OCI-LY1 (cell line): ENCODE results near the gene ANKRD27.
"Not testable (repeated sequence)": the region's sequence is repeated elsewhere in the genome, so short reads cannot be mapped to it uniquely, and the experiment has no call there.

Experiments used
- H2AFZ ChIP-seq: fragments of 200-600 bp; sonication (generic), shearing (Covaris generic); 2 replicates; pipeline ENCODE4 v1.6.0; 2014; ENCODE audit warnings: antibody characterized with exemption, mild to moderate bottlenecking, low read length
- H3F3A ChIP-seq: fragments of 200-600 bp; sonication (generic), shearing (Covaris generic); 2 replicates; pipeline ENCODE4 v1.6.0; 2014; ENCODE audit warnings: mild to moderate bottlenecking, antibody characterized with exemption, low read length, moderate library complexity; ENCODE audit not compliant: insufficient read depth
- H3K27ac ChIP-seq: fragments of 200-600 bp; sonication (generic); 2 replicates; pipeline ENCODE4 v1.5.1; 2014; ENCODE audit warnings: low read length, mixed run types, mild to moderate bottlenecking, low read depth; ENCODE audit not compliant: poor library complexity, severe bottlenecking
- H3K27me3 ChIP-seq: fragments of 200-600 bp; sonication (generic); 2 replicates; pipeline ENCODE4 v1.6.0; 2014; ENCODE audit warnings: antibody characterized with exemption, mild to moderate bottlenecking, low read length, moderate library complexity; ENCODE audit not compliant: insufficient read depth
- H3K36me3 ChIP-seq: fragments of 200-600 bp; sonication (generic); 2 replicates; pipeline ENCODE4 v1.6.1; 2014; ENCODE audit warnings: mild to moderate bottlenecking, antibody characterized with exemption, low read length, moderate library complexity, mixed read lengths; ENCODE audit not compliant: insufficient read depth
- H3K4me1 ChIP-seq: fragments of 200-600 bp; sonication (generic); 2 replicates; pipeline ENCODE4 v1.5.1; 2014; ENCODE audit warnings: mild to moderate bottlenecking, low read length, moderate library complexity; ENCODE audit not compliant: insufficient read depth, severe bottlenecking
- H3K4me2 ChIP-seq: fragments of 200-600 bp; sonication (generic), shearing (Covaris generic); 2 replicates; pipeline ENCODE4 v1.6.1; 2014; ENCODE audit warnings: low read length
- H3K4me3 ChIP-seq: fragments of 200-600 bp; sonication (generic); 2 replicates; pipeline ENCODE4 v1.5.1; 2014; ENCODE audit warnings: low read length, low read depth, mild to moderate bottlenecking, mixed read lengths; ENCODE audit not compliant: poor library complexity, severe bottlenecking
- H3K79me2 ChIP-seq: fragments of 200-600 bp; shearing (Covaris generic); 2 replicates; pipeline ENCODE4 v1.6.1; 2016; ENCODE audit warnings: mixed run types, low read length, mixed read lengths; ENCODE audit not compliant: insufficient read depth
- H3K9ac ChIP-seq: fragments of 200-600 bp; sonication (generic), shearing (Covaris generic); 2 replicates; pipeline ENCODE4 v1.6.1; 2014; ENCODE audit warnings: mild to moderate bottlenecking, low read length, mixed read lengths
- H3K9me2 ChIP-seq: fragments of 200-600 bp; sonication (generic), shearing (Covaris generic); 2 replicates; pipeline ENCODE4 v1.6.1; 2014; ENCODE audit warnings: low read depth, mild to moderate bottlenecking, low read length, mixed read lengths
- H3K9me3 ChIP-seq: fragments of 200-600 bp; shearing (Covaris generic); 2 replicates; pipeline ENCODE4 v1.6.1; 2014; ENCODE audit warnings: low read length, mixed read lengths
- H4K20me1 ChIP-seq: fragments of 200-600 bp; sonication (generic), shearing (Covaris generic); 2 replicates; pipeline ENCODE4 v1.6.0; 2016; ENCODE audit warnings: mild to moderate bottlenecking, low read length; ENCODE audit not compliant: insufficient read depth
- CTCF ChIP-seq: fragments of 200-600 bp; sonication (generic), shearing (Covaris generic); IDR thresholded peaks from 2 replicates; pipeline ENCODE4 v1.5.1; 2017; ENCODE audit warnings: mild to moderate bottlenecking, antibody characterized with exemption, low read length, moderate library complexity, mixed read lengths
- EZH2 ChIP-seq: fragments of 200-600 bp; sonication (generic), shearing (Covaris generic); IDR thresholded peaks from 2 replicates; pipeline ENCODE4 v1.8.0; 2017; ENCODE audit warnings: borderline replicate concordance, mixed run types, mild to moderate bottlenecking, antibody characterized with exemption, low read length, moderate library complexity, mixed read lengths

Gene ANKRD27

GRCh38 chr19:32658075-32658474, 16.9 kb downstream of the ANKRD27 start:
- peaks cover 12% of the 10 kb centered on the region for H3K79me2 ChIP-seq
- no peak for TF ChIP-seq CTCF
- no peak for TF ChIP-seq EZH2
- H3F3A ChIP-seq, result no peaks in the 10 kb centered on the region
- H3K4me2 ChIP-seq, result no peak overlapping the region
- no peaks in the 10 kb centered on the region for H3K9me2 ChIP-seq
- H3K27me3 ChIP-seq, result no peaks in the 10 kb centered on the region
- H3K4me3 ChIP-seq, result no peak overlapping the region
- no peaks in the 10 kb centered on the region for H3K9me3 ChIP-seq
- H3K4me1 ChIP-seq, result no peaks in the 10 kb centered on the region
- H3K27ac ChIP-seq, result no peak overlapping the region
- H2AFZ ChIP-seq, result no peak overlapping the region
- H3K36me3 ChIP-seq, result peaks cover 29% of the 10 kb centered on the region
- H4K20me1 ChIP-seq, result no peaks in the 10 kb centered on the region
- H3K9ac ChIP-seq, result no peak overlapping the region

- not testable (repeated sequence) for H2AFZ ChIP-seq, H3F3A ChIP-seq, H3K27ac ChIP-seq, H3K4me2 ChIP-seq, H3K4me3 ChIP-seq, H4K20me1 ChIP-seq, H3K4me1 ChIP-seq, H3K27me3 ChIP-seq, H3K9me3 ChIP-seq, H3K9me2 ChIP-seq, H3K9ac ChIP-seq
- Histone ChIP-seq H3K79me2 (peaks cover 11% of the 10 kb centered on the region), H3K36me3 (peaks cover 39% of the 10 kb centered on the region)
Observed at GRCh38 chr19:32656379-32656778, 18.6 kb downstream of the ANKRD27 start.

GRCh38 chr19:32653599-32653915, 21.4 kb downstream of the ANKRD27 start:
- Histone ChIP-seq H3K9me3 (no peaks in the 10 kb centered on the region), H3K9me2 (no peaks in the 10 kb centered on the region), H3K36me3 (peaks cover 44% of the 10 kb centered on the region), H3K4me3 (no peak overlapping the region), H3K27ac (no peak overlapping the region), H3K79me2 (no peaks in the 10 kb centered on the region), H3K4me1 (no peaks in the 10 kb centered on the region), H3F3A (no peaks in the 10 kb centered on the region), H3K27me3 (no peaks in the 10 kb centered on the region), H3K4me2 (no peak overlapping the region), H2AFZ (no peak overlapping the region), H3K9ac (no peak overlapping the region), H4K20me1 (no peaks in the 10 kb centered on the region)
- no peak for TF ChIP-seq CTCF
- TF ChIP-seq EZH2, result no peak

- Histone ChIP-seq H2AFZ (no peak overlapping the region), H3F3A (no peaks in the 10 kb centered on the region), H4K20me1 (no peaks in the 10 kb centered on the region), H3K9me2 (no peaks in the 10 kb centered on the region), H3K9ac (no peak overlapping the region), H3K27ac (no peak overlapping the region), H3K4me3 (no peak overlapping the region), H3K4me2 (no peak overlapping the region), H3K27me3 (no peaks in the 10 kb centered on the region), H3K79me2 (no peaks in the 10 kb centered on the region), H3K36me3 (peaks cover 43% of the 10 kb centered on the region), H3K4me1 (no peaks in the 10 kb centered on the region), H3K9me3 (no peaks in the 10 kb centered on the region)
- no peak for TF ChIP-seq CTCF
- TF ChIP-seq EZH2, result no peak
Observed at GRCh38 chr19:32652894-32653598, 21.9 kb downstream of the ANKRD27 start.

- not testable (repeated sequence) for H3K4me3 ChIP-seq, H2AFZ ChIP-seq, H3K79me2 ChIP-seq, H3K27me3 ChIP-seq, H3K4me2 ChIP-seq, H3F3A ChIP-seq, H3K9me2 ChIP-seq, H4K20me1 ChIP-seq, H3K9me3 ChIP-seq, H3K4me1 ChIP-seq, H3K27ac ChIP-seq, H3K9ac ChIP-seq
- peaks cover 48% of the 10 kb centered on the region for H3K36me3 ChIP-seq
Observed at GRCh38 chr19:32652331-32652730, 22.6 kb downstream of the ANKRD27 start.
